NCI-H146 (cell line): ENCODE measurements around the gene TTC34.
"Not testable (repeated sequence)": the region's sequence is repeated elsewhere in the genome, so short reads cannot be mapped to it uniquely, and the experiment has no call there.

Experiments used
- DNase-seq: peaks from one replicate; lab custom pipeline; 2025; lab: John Stamatoyannopoulos, UW

TTC34 gene

DNA sequence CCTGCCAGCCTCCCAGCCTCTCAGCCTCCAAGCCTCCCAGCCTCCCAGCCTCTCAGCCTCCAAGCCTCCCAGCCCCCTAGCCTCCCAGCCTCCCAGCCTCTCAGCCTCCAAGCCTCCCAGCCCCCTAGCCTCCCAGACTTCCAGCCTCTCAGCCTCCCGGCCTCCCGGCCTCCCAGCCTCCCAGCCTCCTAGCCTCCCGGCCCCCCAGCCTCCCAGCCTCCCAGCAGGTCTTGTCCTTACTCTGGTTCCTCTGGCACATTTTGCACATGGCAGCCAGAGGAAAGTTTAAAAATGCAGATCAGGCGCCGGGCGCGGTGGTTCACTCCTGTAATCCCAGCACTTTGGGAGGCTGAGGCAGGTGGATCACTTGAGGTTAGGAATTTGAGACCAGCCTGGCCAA, 2.5 kb downstream of the TTC34 start:
- not testable (repeated sequence) for DNase-seq

DNA sequence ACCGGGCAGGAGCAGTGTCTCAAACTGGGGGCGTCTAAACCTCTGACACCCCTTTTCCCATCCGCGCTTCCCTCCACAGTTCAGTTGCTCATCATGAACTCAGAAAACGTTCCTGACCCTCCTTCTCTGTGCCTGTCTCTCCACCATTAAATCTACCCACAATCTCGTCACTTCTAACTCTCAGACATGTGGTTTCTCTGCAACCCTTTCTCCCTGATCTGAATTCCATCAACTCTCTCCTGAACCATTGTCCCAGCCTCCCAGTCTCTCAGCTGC, 3.8 kb downstream of the TTC34 start:
- DNase-seq: no peak

DNA sequence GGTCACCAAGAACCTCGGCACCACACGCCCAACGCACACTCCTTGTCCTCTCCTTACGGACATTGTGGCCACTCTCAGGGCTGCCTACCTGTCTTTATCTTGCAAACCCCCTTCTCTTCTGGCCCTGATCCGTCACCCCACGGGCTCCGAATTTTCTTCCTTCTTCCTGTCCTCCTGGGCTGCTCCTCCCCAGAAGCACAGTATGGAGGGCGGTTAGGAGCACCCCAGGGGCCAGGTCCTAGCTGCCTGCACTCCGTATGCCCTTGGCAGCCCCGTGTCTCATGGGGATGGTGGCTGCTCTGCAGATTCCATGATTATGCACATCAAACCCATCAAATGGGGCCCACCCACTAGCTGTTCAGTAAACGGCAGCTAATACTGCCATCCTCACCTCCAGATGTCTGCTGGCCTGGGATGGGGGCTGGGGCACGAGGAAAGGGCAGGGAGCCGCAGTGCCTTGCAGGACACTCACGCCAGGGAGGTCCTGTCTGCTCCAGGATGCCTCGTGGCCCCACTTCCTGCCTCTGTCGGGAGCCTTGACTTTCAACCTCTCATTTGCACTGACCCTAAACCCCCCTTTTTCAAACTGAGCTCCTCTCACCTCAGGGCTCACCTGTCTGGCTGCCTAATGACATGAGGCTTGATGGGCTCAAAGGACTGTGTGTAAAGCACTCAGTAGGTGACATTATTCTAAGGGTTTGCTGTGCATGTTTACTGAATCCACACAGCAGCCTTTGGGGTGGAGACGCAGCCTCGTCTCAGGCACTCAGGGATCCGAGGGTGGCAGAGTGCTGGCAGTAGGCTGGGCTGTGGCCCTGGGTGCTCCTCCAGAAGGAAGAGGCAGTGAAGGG, 4.4 kb downstream of the TTC34 start:
- DNase-seq: no peak

DNA sequence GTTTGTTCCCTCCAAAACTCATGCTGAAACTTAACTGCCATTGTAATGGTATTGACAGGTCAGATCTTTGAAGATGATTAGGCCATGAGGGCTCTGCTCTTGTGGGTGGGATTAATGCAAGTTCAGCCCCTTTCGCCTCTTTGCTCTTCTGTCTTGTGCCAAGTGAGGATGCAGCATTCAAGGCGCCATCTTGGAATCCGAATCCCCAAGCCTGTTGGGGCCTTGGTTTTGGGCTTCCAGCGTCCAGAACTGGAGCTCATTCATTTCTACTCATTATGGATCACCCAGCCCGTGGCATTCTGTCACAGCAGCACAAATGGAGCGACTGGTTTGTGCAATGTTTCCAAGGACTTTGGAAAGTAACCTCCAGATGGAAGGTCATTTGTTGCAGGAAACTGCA, 5.6 kb downstream of the TTC34 start:
- no peak for DNase-seq

DNA sequence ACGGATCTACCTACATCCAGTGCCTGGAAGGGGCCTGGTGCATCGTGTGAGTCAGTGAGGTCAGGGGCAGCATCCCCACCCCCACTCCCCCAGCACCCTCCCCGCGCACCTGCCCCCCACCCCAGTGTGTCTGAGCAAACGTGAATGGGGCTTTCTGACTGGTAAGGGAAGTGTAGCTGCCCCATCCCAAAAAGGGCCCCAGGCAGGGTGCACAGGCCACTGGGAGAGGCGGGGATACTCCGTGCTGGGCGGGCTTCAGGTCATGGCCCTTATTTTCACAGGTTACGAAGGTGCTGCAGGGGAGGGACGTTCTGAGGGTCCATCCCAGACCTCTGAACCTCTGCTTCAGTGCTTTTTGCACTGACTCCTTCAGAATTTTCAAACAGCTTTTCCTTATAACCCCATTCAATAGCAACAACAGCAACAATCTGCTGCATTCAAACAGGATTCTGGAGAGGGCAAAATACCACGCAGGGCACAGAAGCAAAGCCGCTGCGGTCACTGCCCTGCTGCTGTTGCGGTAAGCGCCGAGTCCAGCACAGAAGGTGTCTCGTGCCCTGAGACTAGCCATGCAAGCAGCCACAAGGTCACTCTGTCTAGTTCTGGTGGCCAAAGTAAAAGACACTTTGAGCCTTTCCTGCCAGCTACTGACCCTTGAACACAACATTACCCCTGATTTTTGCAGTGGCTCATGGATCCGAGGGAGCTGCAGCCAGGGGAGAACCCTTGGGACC, 10.3 kb downstream of the TTC34 start:
- no peak for DNase-seq

DNA sequence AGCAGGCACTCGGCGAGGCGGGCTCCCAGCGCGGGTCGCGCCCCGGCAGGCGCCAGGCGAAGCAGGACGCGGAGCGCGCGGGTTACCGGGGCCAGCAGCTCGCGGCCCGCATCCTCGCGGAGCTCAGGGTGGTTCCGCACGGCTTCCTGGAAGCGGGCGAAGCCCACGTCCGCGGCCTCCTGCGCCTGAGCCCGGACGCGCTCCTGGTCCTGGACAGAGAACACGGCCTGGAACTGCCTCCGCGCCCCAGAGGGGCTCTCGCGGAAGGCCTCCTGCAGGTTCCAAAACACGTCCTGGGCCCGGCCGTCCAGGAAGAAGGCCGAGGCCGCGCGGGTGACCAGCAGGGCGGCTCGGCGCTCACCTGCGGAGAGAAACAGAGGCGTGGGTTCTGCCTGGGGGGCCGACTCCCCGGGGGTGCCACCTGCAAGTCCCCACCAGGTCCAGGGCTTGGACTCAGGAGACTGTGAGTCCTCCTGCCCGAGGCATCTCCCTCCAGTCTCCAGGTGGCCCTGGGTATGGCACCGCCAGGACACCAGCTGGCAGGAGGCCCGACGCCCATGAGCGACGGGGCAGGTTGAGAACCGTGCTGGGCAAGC, 11.4 kb downstream of the TTC34 start:
- DNase-seq: no peak

DNA sequence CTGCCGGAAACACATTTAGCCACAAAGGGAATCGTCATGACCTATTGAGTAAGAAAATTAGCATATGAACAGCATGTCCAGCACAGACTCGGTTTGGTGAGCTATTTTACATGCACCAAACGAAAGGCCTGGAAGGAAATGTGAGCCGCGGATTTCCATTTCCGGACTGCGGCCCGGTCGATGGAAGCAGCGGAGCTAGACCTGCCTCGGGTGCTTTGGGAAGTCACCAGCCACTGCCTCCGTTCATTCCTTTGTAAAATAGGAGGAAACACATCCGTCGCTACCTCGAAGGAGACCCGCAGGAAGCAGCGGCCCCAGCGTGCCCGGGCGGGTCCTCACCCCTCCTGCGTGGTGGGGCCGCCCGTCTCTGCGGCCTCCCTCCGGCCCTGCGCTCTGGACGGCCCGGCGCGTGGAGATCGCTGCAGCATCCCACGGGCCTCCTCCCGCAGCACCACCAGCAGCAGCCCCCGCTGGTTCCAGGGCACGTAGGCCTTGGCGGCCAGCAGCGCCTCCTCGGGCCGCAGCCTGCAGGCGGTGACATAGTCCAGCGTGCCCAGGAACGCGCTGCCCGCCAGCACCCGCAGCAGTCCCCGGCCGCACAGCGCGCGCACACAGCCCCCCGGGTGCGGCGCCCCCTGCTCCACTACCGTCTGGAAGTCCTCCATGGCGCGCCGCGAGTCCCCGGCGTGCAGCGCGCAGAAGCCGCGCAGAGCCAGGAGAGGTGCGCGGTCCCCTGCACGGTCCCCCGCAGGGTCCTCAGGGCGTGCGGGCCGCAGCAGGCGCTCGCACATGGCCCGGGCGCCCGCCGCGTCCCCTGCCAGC, 12.1 kb downstream of the TTC34 start:
- DNase-seq: no peak

DNA sequence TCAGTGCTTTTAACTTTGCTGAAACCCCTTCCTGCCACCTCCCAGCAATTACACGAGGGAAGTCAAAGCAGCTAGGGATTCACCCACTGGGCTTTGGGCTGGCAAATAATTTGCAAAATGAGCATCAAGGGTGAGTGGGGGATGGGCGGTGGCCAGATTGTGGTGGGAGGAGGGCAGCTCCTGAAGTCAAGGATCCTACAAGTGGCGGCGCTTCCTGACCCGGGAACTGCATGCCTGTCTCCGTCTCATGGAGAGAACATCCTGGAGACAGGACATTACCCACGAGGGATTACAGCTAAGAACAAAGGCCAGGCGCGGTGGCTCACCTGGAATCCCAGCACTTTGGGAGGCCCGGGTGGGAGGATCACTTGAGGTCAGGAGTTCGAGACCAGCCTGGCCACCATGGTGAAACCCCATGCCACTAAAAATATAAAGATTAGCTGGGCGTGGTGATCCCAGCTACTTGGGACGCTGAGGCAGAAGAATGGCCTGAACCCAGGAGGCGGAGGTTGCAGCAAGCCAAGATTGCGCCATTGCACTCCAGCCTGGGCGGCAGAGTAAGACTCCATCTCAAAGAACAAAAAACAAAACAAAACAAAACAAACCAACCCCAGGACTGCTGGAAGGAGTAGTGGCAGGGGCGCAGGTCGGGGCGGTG, 12.9 kb downstream of the TTC34 start:
- DNase-seq: no peak

DNA sequence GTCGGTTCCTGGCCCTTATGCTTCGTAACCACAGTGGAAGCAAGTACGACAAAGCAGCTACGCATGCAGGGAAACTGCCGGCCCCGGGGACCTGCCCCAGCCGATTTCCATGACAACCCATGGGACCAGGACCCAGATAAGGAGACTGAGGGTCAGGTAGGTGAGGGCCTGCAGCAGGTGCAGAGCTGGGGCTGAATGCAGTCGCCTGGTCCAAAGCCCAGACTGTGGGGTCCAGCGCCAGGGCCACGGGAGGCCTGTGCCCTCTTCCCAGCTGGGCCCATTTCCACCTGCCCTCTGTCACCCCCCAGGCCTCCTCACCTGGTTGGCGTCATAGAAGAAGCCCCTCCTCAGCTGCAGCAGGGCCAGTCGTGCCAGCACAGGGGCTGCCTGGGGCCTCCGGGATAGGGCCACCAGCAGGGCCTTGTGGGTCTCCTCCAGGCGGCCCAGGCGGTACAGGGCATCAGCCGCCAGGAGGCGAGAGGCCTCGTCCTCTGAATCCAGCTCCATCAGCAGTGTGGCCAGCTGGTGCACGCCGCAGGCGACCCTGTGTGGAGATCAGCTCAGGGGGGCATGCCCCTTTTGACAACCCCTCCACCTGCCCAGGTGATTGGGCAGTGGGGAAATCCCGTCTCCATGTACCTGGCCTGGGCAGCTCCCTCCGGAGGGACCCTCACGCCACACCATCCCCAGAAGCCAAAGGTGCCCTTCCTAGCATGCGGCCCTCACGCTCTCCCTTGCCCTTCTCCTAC, 14.2 kb downstream of the TTC34 start:
- no peak for DNase-seq

DNA sequence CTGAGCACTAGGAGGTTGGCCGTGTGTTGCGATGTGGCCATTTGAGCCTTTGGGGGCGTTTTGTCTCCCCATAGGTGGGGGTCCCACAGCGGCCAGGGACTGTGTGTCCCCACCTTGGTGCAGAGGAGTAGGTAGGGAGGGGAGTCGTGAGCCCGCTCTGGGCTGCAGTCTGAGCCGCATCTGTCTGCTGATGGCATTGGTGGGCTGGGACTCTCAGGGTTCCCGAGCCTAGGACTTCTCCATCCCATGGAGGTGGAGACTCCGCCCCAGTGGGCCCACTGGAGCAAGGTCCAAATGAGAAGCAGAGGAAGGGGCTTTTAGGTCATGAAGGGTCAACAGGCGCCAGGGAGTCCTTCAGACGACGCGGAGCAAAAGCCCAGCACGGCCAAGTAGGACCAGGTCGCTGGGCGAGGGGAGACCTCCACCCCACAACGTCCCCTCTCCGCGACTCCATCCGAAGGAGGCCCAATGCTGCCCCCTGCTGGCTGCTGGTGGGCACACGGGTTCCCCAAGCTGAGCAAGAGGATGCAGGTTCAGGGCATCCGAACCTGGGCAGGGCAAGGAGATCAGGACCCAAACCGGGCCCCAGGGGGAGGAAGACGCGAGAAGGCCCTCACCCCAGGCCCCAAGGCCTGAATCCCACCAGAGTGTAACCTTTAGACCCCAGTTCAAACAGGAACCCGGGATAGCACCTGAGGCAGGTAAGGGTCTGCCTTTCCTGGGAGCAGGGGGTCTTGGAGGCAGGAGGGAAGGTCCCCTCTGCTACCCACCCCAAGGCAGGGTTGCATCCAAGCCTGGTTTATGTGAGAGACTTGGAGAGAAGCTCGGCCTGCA, 14.9 kb downstream of the TTC34 start:
- DNase-seq: no peak

DNA sequence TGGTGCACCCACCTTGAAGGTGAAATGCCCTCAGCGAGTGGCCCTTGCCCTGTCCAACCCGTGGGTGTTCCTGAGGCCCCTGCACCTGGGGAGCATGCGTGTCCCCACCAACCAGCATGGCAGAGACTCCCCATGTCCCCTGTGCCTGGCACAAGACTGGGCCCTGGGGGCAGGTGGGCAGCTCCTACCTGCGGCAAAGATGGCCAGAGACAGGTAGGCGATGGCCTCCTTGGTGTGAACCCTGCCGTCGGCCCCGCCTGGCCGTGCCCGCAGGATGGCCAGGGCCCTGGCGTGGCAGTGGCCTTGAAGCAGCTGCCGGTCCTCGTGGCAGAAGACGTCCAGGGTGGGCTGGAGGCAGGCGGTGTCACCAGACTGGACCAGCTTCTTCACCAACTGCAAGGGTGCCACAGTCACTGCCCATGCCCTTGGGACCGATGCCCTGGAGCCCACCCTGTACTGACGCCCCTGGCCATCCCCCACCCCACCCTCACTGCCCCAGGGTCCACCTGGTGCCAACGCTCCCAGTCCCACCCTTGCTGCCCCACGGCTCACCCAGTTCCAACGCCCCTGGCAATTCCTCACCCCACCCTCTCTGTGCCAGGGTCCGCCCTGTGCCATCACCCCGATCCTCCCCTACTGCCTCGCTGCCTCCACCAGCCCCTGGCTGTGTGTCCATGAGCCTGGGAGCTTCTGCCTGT, 15.7 kb downstream of the TTC34 start:
- no peak for DNase-seq

DNA sequence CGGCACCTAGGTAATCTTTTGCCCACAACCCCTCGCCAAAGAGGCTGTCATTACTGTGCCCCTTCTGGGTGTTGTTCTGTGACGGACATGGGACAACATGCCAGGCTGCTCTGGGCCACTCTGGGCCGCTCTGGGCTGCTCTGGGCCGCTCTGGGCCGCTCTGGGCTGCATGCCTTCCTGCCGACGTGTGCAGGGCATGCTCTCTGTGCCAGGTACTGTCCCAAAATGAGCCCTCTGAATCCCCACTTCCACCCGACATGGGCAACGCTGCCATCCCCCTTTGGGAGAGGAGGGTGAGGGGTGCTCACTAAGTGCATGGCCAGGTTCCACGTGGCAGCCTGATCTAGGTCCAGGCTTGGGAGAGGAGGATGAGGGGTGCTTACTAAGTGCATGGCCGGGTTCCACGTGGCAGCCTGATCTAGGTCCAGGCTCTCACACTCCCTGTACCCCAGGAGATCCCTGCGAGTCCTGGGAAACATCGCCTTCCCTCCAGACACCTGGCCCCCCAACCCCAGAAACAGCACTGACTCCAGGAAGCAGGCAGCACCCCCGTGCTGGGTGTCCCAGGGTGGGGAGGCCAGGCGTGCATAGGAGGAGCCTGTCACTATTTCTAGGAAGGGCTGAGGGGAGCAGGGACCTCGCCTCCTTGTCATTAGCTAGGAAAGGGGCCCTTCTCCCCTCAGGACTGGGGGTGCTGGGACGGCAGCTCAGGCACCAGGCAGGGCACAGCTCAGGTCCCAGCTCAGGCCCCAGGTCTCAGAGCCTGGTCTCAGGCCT, 16.5 kb downstream of the TTC34 start:
- no peak for DNase-seq

DNA sequence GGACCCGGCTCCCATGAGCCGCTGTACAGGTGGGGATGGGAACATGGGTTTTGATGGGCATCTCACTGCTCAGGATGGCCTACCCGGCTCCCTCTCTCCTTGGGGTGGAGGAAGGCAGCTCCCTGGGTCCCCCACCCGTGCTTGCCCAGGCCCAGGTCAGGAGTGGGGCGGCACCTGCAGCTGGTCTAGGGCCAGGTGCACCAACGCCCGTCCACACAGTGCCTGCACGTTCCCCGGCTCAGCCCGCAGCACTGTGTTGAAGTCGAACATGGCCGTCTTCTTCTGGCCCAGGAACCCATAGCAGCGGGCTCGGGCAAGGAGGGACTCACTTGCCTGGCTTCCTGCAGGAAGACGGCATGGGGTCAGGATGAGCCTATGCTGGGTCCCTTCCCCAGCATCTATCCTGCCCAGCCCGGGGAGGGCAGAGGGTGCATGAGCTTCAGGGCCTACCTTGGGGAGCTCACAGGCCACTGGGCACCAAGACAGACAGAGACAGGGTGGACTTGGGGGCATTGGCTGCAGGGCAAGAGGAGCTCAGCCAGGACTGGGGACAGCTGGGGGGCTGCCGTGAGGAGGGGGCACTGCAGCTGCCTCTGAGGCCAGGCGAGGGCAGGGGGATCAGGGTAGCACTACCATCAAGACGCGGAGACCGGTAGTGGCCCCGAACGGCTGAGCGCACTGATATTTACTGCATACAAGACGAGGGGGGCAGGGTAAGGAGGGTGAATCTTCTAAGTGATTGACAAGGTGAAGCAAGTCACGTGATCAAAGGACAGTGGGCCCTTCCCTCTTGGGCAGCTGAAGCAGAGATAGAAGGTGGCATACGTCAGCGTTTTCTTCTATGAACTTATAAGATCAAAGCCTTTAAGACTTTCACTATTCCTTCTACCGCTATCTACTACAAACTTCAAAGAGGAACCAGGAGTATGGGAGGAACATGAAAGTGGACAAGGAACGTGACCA, 17.8 kb downstream of the TTC34 start:
- DNase-seq: no peak

DNA sequence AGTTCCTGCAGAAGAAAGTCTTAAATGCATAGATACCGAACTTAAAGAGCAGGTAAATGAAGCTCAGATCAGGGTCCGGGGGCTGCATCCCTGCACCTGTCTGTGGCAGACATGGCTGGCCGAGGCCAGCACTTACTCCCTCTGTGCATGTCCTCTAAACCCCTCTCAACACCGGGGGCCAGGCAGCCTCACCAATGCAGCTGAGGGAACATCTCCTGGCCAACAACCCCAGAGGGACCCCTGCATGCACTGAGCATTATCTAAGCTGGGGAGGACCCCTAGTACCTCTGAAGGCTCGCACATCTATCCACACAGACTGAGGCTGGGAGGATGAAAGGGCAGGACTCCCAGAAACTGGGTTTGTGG, 18.4 kb downstream of the TTC34 start:
- no peak for DNase-seq

DNA sequence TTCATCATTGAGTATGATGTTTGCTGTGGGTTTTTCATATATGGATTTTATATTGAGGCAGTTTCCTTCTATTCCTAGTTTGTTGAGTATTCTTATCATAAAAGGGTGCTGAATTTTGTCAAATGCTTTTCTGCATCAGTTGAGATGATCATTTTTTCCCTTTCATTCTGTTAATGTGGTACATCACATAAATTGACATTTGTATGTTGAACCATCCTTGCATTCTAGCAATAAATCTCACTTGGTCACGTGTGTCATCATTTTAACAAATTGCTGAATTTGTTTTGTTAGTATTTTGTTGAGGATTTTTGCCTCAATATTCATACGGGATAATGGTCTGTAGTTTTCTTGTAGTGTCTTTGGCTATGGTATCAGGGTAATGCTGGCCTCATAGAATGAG, 19.9 kb downstream of the TTC34 start:
- no peak for DNase-seq

DNA sequence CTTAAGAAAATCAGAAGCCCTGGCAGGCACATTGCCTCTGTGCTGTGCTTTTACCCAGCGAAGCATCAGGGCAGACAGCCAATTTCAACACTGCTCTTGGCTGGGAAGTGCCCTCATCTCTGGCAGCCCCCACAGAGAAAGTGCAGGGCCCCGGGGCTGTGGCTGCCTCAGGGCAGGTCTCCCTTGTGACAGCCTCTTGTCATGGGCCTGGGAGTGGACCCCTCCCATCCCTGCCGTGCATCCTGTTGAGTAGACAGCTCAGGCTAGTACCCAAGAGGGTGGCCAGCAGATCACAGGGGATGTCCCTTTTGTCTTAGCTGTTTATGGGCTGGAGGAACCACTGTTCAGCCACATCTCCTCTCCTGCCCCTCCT, 23.3 kb downstream of the TTC34 start:
- DNase-seq: no peak

DNA sequence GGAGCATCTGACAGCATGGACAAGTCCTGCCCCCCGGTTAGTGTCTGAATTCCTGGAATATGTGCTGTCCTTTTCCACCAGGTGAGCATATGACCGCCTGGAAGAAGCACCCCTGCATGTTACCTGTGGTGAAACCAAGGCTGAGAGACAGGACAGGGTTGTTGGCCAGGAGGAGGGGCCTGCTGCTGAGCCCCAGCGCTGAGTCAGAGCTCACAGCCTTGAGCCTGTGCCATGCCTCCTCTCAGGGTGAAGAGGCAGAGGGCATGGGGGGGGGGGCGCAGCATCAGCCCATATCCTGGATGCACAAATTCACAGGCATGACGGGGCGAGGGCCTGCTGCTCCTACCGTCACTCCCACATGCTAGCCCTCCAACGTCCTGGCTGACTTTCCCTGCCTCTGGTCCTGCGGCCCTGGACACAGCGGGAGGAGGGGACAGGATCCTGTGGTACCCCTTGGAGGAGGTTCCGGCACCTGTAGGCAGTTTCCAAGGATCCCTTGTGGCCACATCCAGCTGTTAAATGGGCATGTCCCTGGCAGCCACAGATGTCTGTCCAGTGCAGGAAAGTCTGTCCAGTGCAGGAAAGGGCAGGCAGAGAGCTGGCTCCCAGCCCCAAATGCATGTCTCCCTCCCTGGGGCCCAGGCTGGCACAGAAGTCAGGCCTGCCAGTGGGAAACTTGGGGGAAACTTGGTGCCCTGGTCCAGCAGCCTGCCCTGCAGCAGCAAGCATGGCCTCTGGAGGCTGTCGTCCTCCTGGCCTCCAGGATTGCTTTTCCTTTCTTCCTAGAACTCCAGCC, 23.9 kb downstream of the TTC34 start:
- DNase-seq: no peak
